Large intestine (tissue), 1 donor: ENCODE data around the gene NEU2. TPM values are rescaled to one million over a fixed set of nuclear protein-coding genes. Genes with fewer than 3 reads are reported as not detected.

ENCODE experiments used
- polyA plus RNA-seq: library from polyadenylated mRNA; unstranded; fragments of 120-200 nt; gene quantifications from one replicate; pipeline ENCODE4 v1.2.1, GENCODE V29; 2013

The NEU2 gene
- polyA plus RNA-seq, 1 donor = not detected

Other genes with a start within 250 kb of the NEU2 start
- 6.9 TPM for gene SNORC, start 162.4 kb upstream of the NEU2 start, polyA plus RNA-seq
- 22.9 TPM for gene NGEF, start 19.4 kb upstream of the NEU2 start, polyA plus RNA-seq
- gene INPP5D, start 27.7 kb downstream of the NEU2 start, polyA plus RNA-seq = 12.6 TPM
- gene ATG16L1, start 219.0 kb downstream of the NEU2 start, polyA plus RNA-seq = 22.7 TPM